HepG2 (cell line): ENCODE measurements around the gene KIRREL2. TPM values are rescaled to one million over a fixed set of nuclear protein-coding genes. Genes with fewer than 3 reads are reported as not detected.
A peak's percentile ranks its signal among the peaks of the same experiment; 100 is the strongest.

ENCODE experiments used
- CHCHD3 ChIP-seq: sonication (generic); formaldehyde crosslinking; IDR thresholded peaks from 2 replicates; pipeline ENCODE4 v1.8.0; 2022; ENCODE audit warnings: mild to moderate bottlenecking, missing genetic modification reagents, moderate library complexity
- MAFG ChIP-seq: sonication (generic); formaldehyde crosslinking; IDR thresholded peaks from 2 replicates; pipeline ENCODE4 v1.5.1; 2020; ENCODE audit warnings: mild to moderate bottlenecking, missing genetic modification reagents
- REPIN1 ChIP-seq: sonication (generic); formaldehyde crosslinking; IDR thresholded peaks from 2 replicates; pipeline ENCODE4 v1.8.0; 2022; ENCODE audit warnings: missing genetic modification reagents, low read depth, mild to moderate bottlenecking, borderline replicate concordance
- SOX5 ChIP-seq: IDR thresholded peaks from 2 replicates; pipeline ENCODE4 v1.6.1; 2016; ENCODE audit warnings: borderline replicate concordance
- ZNF136 ChIP-seq: sonication (generic); formaldehyde crosslinking; IDR thresholded peaks from 2 replicates; pipeline ENCODE4 v1.8.1; 2022; ENCODE audit warnings: low read depth, mild to moderate bottlenecking, moderate library complexity, missing genetic modification reagents
- ZNF382 ChIP-seq: sonication (generic); formaldehyde crosslinking; IDR thresholded peaks from 2 replicates; pipeline ENCODE4 v1.5.0; 2020; ENCODE audit warnings: missing genetic modification reagents, mild to moderate bottlenecking, borderline replicate concordance
- polyA plus RNA-seq, 8 experiments: library from polyadenylated mRNA; depleted of rRNA in 3 of 8; stranded (reverse) in 7 of 8; unstranded in 1 of 8; fragments of >200 nt; fragmentation: Illumina TruSeq in 4 of 8; extraction: Trizol in 4 of 8; gene quantifications; 2 replicates each; pipeline versions ENCODE4 v1.2.1 to v1.2.3, GENCODE V29; 2011 to 2016; ENCODE audit warnings: low read depth in 4 of 8, missing spikeins in 1 of 8, mixed read lengths in 1 of 8; ENCODE audit not compliant: insufficient read depth in 1 of 8
- total RNA-seq, 5 experiments: library from RNA; depleted of rRNA; stranded (reverse); fragments of >200 nt; fragmentation: Illumina TruSeq; extraction: Trizol; gene quantifications; 2 replicates each; pipeline ENCODE4 v1.2.3, GENCODE V29; 2016; ENCODE audit warnings: low read depth in 1 of 5
- TF ChIP-seq, protein P1 (sequence below): sonication (generic); formaldehyde crosslinking; IDR thresholded peaks from 2 replicates; pipeline ENCODE4 v1.4.0; 2020; ENCODE audit warnings: missing genetic modification reagents
- TF ChIP-seq, protein P2 (sequence below): sonication (generic); formaldehyde crosslinking; IDR thresholded peaks from 2 replicates; pipeline ENCODE4 v1.4.0; 2020; ENCODE audit warnings: missing genetic modification reagents
- TF ChIP-seq, protein P3 (sequence below): sonication (generic); formaldehyde crosslinking; IDR thresholded peaks from 2 replicates; pipeline ENCODE4 v1.8.1; 2023; ENCODE audit warnings: mild to moderate bottlenecking, missing genetic modification reagents
- TF ChIP-seq, protein P4 (sequence below): sonication (generic); formaldehyde crosslinking; IDR thresholded peaks from 2 replicates; pipeline ENCODE4 v1.4.0; 2020; ENCODE audit warnings: missing genetic modification reagents
- TF ChIP-seq, protein P5 (sequence below): sonication (generic); formaldehyde crosslinking; IDR thresholded peaks from 2 replicates; pipeline ENCODE4; 2020; ENCODE audit warnings: missing genetic modification reagents, mild to moderate bottlenecking, borderline replicate concordance
- TF ChIP-seq, protein P6 (sequence below): IDR thresholded peaks from 2 replicates; pipeline ENCODE4 v1.4.0; 2020; ENCODE audit warnings: mild to moderate bottlenecking, missing genetic modification reagents

KIRREL2 gene
- total and polyA plus RNA-seq, 2 of the 13 experiments (the other 11 are each of a cell fraction or from before 2014, with no cell fraction given): 0.18 to 2.4 TPM

DNA sequence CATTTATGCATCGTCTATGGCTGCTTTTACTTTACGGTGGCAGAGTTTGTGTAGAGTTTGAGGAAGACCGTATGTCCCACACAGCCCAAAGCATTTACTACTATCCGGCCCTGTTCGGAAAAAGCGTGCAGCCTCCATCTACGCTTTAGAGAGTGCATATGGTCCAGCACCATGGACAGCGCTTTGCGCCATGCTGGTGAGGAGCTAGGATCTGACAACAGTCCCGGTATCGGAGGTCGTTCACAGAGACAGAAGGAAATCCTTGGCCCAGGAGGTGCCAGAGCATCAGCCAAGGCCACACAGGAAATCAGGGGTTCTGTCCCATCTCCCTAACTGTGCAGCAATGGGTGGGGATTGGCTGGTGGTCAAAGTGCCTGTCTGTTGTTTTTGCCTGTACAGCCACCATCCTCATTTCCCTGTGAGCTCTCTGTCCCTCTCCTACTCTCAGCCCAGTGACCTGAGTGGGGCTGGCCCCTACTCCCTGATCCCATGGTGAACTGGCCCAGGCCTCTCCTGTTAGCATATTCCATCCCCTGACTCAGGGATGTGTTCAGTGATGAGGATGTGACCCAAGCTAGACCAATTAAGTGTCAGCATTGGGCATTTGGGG lies 27.9 kb upstream of the KIRREL2 start (continued):
- TF ChIP-seq, protein P1, sequence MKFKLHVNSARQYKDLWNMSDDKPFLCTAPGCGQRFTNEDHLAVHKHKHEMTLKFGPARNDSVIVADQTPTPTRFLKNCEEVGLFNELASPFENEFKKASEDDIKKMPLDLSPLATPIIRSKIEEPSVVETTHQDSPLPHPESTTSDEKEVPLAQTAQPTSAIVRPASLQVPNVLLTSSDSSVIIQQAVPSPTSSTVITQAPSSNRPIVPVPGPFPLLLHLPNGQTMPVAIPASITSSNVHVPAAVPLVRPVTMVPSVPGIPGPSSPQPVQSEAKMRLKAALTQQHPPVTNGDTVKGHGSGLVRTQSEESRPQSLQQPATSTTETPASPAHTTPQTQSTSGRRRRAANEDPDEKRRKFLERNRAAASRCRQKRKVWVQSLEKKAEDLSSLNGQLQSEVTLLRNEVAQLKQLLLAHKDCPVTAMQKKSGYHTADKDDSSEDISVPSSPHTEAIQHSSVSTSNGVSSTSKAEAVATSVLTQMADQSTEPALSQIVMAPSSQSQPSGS (CRISPR knock-in tag): peak; percentile 95
- TF ChIP-seq, protein P2, sequence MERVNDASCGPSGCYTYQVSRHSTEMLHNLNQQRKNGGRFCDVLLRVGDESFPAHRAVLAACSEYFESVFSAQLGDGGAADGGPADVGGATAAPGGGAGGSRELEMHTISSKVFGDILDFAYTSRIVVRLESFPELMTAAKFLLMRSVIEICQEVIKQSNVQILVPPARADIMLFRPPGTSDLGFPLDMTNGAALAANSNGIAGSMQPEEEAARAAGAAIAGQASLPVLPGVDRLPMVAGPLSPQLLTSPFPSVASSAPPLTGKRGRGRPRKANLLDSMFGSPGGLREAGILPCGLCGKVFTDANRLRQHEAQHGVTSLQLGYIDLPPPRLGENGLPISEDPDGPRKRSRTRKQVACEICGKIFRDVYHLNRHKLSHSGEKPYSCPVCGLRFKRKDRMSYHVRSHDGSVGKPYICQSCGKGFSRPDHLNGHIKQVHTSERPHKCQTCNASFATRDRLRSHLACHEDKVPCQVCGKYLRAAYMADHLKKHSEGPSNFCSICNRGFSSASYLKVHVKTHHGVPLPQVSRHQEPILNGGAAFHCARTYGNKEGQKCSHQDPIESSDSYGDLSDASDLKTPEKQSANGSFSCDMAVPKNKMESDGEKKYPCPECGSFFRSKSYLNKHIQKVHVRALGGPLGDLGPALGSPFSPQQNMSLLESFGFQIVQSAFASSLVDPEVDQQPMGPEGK (CRISPR knock-in tag): peak; percentile 75
- TF ChIP-seq, protein P3, sequence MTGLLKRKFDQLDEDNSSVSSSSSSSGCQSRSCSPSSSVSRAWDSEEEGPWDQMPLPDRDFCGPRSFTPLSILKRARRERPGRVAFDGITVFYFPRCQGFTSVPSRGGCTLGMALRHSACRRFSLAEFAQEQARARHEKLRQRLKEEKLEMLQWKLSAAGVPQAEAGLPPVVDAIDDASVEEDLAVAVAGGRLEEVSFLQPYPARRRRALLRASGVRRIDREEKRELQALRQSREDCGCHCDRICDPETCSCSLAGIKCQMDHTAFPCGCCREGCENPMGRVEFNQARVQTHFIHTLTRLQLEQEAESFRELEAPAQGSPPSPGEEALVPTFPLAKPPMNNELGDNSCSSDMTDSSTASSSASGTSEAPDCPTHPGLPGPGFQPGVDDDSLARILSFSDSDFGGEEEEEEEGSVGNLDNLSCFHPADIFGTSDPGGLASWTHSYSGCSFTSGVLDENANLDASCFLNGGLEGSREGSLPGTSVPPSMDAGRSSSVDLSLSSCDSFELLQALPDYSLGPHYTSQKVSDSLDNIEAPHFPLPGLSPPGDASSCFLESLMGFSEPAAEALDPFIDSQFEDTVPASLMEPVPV (CRISPR knock-in tag): no peak
- TF ChIP-seq, protein P4, sequence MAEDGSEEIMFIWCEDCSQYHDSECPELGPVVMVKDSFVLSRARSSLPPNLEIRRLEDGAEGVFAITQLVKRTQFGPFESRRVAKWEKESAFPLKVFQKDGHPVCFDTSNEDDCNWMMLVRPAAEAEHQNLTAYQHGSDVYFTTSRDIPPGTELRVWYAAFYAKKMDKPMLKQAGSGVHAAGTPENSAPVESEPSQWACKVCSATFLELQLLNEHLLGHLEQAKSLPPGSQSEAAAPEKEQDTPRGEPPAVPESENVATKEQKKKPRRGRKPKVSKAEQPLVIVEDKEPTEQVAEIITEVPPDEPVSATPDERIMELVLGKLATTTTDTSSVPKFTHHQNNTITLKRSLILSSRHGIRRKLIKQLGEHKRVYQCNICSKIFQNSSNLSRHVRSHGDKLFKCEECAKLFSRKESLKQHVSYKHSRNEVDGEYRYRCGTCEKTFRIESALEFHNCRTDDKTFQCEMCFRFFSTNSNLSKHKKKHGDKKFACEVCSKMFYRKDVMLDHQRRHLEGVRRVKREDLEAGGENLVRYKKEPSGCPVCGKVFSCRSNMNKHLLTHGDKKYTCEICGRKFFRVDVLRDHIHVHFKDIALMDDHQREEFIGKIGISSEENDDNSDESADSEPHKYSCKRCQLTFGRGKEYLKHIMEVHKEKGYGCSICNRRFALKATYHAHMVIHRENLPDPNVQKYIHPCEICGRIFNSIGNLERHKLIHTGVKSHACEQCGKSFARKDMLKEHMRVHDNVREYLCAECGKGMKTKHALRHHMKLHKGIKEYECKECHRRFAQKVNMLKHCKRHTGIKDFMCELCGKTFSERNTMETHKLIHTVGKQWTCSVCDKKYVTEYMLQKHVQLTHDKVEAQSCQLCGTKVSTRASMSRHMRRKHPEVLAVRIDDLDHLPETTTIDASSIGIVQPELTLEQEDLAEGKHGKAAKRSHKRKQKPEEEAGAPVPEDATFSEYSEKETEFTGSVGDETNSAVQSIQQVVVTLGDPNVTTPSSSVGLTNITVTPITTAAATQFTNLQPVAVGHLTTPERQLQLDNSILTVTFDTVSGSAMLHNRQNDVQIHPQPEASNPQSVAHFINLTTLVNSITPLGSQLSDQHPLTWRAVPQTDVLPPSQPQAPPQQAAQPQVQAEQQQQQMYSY: no peak; the same call in 1 of the 2 replicates
- TF ChIP-seq ZNF136 (CRISPR knock-in tag) (peak; percentile 57; the same call in 1 of the 2 replicates), MAFG (CRISPR knock-in tag) (no peak), REPIN1 (CRISPR knock-in tag) (peak; percentile 84), ZNF382 (CRISPR knock-in tag) (no peak), SOX5 (CRISPR knock-in tag) (peak; percentile 62; the same call in 1 of the 2 replicates), CHCHD3 (no peak)
- TF ChIP-seq, protein P5, sequence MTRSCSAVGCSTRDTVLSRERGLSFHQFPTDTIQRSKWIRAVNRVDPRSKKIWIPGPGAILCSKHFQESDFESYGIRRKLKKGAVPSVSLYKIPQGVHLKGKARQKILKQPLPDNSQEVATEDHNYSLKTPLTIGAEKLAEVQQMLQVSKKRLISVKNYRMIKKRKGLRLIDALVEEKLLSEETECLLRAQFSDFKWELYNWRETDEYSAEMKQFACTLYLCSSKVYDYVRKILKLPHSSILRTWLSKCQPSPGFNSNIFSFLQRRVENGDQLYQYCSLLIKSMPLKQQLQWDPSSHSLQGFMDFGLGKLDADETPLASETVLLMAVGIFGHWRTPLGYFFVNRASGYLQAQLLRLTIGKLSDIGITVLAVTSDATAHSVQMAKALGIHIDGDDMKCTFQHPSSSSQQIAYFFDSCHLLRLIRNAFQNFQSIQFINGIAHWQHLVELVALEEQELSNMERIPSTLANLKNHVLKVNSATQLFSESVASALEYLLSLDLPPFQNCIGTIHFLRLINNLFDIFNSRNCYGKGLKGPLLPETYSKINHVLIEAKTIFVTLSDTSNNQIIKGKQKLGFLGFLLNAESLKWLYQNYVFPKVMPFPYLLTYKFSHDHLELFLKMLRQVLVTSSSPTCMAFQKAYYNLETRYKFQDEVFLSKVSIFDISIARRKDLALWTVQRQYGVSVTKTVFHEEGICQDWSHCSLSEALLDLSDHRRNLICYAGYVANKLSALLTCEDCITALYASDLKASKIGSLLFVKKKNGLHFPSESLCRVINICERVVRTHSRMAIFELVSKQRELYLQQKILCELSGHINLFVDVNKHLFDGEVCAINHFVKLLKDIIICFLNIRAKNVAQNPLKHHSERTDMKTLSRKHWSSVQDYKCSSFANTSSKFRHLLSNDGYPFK (CRISPR knock-in tag): no peak
- TF ChIP-seq, protein P6, sequence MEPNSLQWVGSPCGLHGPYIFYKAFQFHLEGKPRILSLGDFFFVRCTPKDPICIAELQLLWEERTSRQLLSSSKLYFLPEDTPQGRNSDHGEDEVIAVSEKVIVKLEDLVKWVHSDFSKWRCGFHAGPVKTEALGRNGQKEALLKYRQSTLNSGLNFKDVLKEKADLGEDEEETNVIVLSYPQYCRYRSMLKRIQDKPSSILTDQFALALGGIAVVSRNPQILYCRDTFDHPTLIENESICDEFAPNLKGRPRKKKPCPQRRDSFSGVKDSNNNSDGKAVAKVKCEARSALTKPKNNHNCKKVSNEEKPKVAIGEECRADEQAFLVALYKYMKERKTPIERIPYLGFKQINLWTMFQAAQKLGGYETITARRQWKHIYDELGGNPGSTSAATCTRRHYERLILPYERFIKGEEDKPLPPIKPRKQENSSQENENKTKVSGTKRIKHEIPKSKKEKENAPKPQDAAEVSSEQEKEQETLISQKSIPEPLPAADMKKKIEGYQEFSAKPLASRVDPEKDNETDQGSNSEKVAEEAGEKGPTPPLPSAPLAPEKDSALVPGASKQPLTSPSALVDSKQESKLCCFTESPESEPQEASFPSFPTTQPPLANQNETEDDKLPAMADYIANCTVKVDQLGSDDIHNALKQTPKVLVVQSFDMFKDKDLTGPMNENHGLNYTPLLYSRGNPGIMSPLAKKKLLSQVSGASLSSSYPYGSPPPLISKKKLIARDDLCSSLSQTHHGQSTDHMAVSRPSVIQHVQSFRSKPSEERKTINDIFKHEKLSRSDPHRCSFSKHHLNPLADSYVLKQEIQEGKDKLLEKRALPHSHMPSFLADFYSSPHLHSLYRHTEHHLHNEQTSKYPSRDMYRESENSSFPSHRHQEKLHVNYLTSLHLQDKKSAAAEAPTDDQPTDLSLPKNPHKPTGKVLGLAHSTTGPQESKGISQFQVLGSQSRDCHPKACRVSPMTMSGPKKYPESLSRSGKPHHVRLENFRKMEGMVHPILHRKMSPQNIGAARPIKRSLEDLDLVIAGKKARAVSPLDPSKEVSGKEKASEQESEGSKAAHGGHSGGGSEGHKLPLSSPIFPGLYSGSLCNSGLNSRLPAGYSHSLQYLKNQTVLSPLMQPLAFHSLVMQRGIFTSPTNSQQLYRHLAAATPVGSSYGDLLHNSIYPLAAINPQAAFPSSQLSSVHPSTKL (CRISPR knock-in tag): peak; percentile 71
